PC-3 (cell line): ENCODE results near the gene DNLZ. TPM values are rescaled to one million over a fixed set of nuclear protein-coding genes. Genes with fewer than 3 reads are reported as not detected.
"Not testable (repeated sequence)": the region's sequence is repeated elsewhere in the genome, so short reads cannot be mapped to it uniquely, and the experiment has no call there.

Source experiments
- ATAC-seq: fragments of 200-7000 bp; cut with Tn5 transposase; 2 replicates; pipeline ENCODE4 v1.9.1; 2020; ENCODE audit warnings: mild to moderate bottlenecking, moderate library complexity
- BruUV-seq: library from RNA; stranded (reverse); fragments of 400-500 nt; replicated peaks from 2 replicates; lab custom pipeline; 2021; lab: Mats Ljungman, UMichigan
- CTCF ChIA-PET: fragments of 300-600 bp; sonication (Branson Sonifier 250); formaldehyde crosslinking; loops from one replicate; lab custom pipeline; 2022; ENCODE audit warnings: antibody characterized with exemption; lab: Charles Lee
- POLR2A ChIA-PET: fragments of 300-600 bp; sonication (Branson Sonifier 250); formaldehyde crosslinking; loops from one replicate; lab custom pipeline; 2022; ENCODE audit warnings: antibody characterized with exemption; ENCODE audit not compliant: unreplicated experiment; lab: Charles Lee
- DNase-seq: peaks from one replicate; pipeline ENCODE4 v3.0.0-alpha.2; 2015
- H2AFZ ChIP-seq: fragments of 300-600 bp; sonication (generic); 2 replicates; pipeline ENCODE4 v1.6.0; 2016; ENCODE audit warnings: antibody characterized with exemption, low read length
- H3F3A ChIP-seq: fragments of 300-600 bp; sonication (generic); one replicate; pipeline ENCODE4 v1.6.0; 2017; ENCODE audit warnings: antibody characterized with exemption, low read length, control low read depth, mild to moderate bottlenecking; ENCODE audit not compliant: unreplicated experiment
- H3K27ac ChIP-seq: fragments of 300-600 bp; sonication (generic); 2 replicates; pipeline ENCODE4 v1.5.1; 2016; ENCODE audit warnings: mild to moderate bottlenecking, low read length
- H3K27me3 ChIP-seq: fragments of 300-600 bp; sonication (generic); 2 replicates; pipeline ENCODE4 v1.6.1; 2016; ENCODE audit warnings: low read length, mixed read lengths
- H3K36me3 ChIP-seq: fragments of 300-600 bp; sonication (generic); 2 replicates; pipeline ENCODE4 v1.6.1; 2016; ENCODE audit warnings: low read depth, mixed run types, low read length, mixed read lengths
- H3K4me1 ChIP-seq: fragments of 300-600 bp; sonication (generic); 2 replicates; pipeline ENCODE4 v1.5.1; 2016; ENCODE audit warnings: low read length; ENCODE audit not compliant: insufficient read depth
- H3K4me2 ChIP-seq: fragments of 300-600 bp; sonication (generic); 2 replicates; pipeline ENCODE4 v1.6.0; 2016; ENCODE audit warnings: low read length
- H3K4me3 ChIP-seq: fragments of 300-600 bp; sonication (generic); 2 replicates; pipeline ENCODE4 v1.5.1; 2016; ENCODE audit warnings: mild to moderate bottlenecking, low read length, mixed read lengths
- H3K79me2 ChIP-seq: fragments of 300-600 bp; sonication (generic); 2 replicates; pipeline ENCODE4 v1.6.1; 2017; ENCODE audit warnings: low read length, mixed read lengths
- H3K9ac ChIP-seq: fragments of 300-600 bp; sonication (generic); 2 replicates; pipeline ENCODE4 v1.6.0; 2016; ENCODE audit warnings: mild to moderate bottlenecking, low read length
- H3K9me2 ChIP-seq: fragments of 300-600 bp; sonication (generic); replicated peaks from 2 replicates; pipeline ENCODE4 v1.6.1; 2016; ENCODE audit warnings: mixed run types, low read length, mixed read lengths
- H3K9me3 ChIP-seq: fragments of 300-600 bp; sonication (generic); 2 replicates; pipeline ENCODE4 v1.6.1; 2016; ENCODE audit warnings: low read length, mixed read lengths
- H4K20me1 ChIP-seq: fragments of 300-600 bp; sonication (generic); 2 replicates; pipeline ENCODE4 v1.6.1; 2016; ENCODE audit warnings: low read length, mixed read lengths
- EZH2 ChIP-seq: fragments of 300-600 bp; sonication (generic); IDR thresholded peaks from one replicate; pipeline ENCODE4 v1.6.1; 2017; ENCODE audit warnings: antibody characterized with exemption, mild to moderate bottlenecking, low read length; ENCODE audit not compliant: unreplicated experiment
- EZH2phosphoT487 ChIP-seq: fragments of 300-600 bp; sonication (generic); IDR thresholded peaks from 2 replicates; pipeline ENCODE4 v1.6.1; 2018; ENCODE audit warnings: mild to moderate bottlenecking, antibody characterized with exemption, low read length, borderline replicate concordance
- intact Hi-C: fragments of 100-400 bp; cut with micrococcal nuclease; formaldehyde crosslinking; loops from 2 replicates; pipeline ENCODE4 v1.9.0; 2023
- total RNA-seq: library from RNA; depleted of rRNA; stranded (reverse); fragments of >200 nt; gene quantifications from 2 replicates; pipeline ENCODE4 v1.2.3, GENCODE V29; 2014
- TF ChIP-seq, protein P1 (sequence below): fragments of 300-600 bp; sonication (generic); conservative IDR thresholded peaks from 2 replicates; pipeline ENCODE4 v1.5.1; 2017; ENCODE audit warnings: antibody characterized with exemption, low read depth, mild to moderate bottlenecking, low read length

DNLZ gene
- total RNA-seq, 1 experiment from 2014 or later: 51.4 TPM

DNA sequence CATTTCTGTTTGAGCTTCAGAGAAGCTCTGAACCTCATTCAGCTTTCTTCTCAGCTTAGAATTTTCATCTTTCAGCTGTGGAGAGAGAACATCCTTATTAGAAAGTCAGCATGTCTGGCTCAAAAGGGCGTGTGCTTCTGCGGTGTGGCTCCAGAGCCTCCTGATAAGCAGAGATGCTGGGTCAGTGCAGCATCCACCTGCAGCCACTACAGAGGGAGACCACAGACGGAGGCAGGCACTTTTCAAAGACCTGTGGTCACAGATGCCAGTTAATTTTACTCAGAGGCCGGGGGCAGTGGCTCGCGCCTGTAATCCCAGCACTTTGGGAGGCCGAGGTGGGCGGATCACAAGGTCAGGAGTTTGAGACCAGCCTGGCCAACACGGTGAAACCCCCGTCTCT, 42.4 kb upstream of the DNLZ start:
- ATAC-seq, POLR2A ChIA-PET, H2AFZ ChIP-seq, H3K27me3 ChIP-seq, H3K9ac ChIP-seq, H3F3A ChIP-seq, H3K36me3 ChIP-seq, intact Hi-C loops, H3K9me2 ChIP-seq, H3K4me2 ChIP-seq, H3K4me1 ChIP-seq, H3K9me3 ChIP-seq, CTCF ChIA-PET, DNase-seq, H4K20me1 ChIP-seq, H3K27ac ChIP-seq, H3K4me3 ChIP-seq, BruUV-seq: not testable (repeated sequence)
- H3K79me2 ChIP-seq: peaks cover 20% of the 10 kb centered on the region

DNA sequence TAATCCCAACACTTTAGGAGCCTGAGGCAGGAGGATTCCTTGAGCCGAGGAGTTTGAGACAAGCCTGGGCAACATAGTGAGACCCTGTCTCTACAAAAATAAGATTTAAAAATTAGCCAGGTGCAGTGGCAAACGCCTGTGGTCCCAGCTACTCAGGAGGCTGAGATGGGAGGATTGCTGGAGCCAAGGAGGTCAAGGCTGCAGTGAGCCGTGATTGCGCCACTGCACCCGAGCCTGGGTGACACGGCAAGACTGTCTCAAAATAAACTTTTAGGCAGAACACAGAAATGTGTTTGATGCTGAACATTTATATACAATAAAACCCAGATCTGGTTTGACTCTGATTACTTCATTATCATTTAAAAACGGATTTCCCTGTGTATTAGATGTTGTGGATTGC, 41.9 kb upstream of the DNLZ start:
- BruUV-seq: no TSS peak
- peaks cover 16% of the 10 kb centered on the region for H3K79me2 ChIP-seq
- H2AFZ ChIP-seq: no peak overlapping the region
- no peaks in the 10 kb centered on the region for H3F3A ChIP-seq
- ChIA-PET POLR2A (no interaction called here), CTCF (no interaction called here)
- no peak overlapping the region for H3K9ac ChIP-seq
- H3K27ac ChIP-seq: no peak overlapping the region
- H3K4me2 ChIP-seq: no peak overlapping the region
- no peak for ATAC-seq
- no peak for DNase-seq
- H3K27me3 ChIP-seq: no peaks in the 10 kb centered on the region
- intact Hi-C loops: no loop called here
- H3K4me3 ChIP-seq: no peak overlapping the region
- no peaks in the 10 kb centered on the region for H3K9me2 ChIP-seq
- H3K36me3 ChIP-seq: no peaks in the 10 kb centered on the region; the same call in 1 of the 2 replicates
- no peaks in the 10 kb centered on the region for H3K9me3 ChIP-seq
- no peak for TF ChIP-seq EZH2
- TF ChIP-seq, protein P1, sequence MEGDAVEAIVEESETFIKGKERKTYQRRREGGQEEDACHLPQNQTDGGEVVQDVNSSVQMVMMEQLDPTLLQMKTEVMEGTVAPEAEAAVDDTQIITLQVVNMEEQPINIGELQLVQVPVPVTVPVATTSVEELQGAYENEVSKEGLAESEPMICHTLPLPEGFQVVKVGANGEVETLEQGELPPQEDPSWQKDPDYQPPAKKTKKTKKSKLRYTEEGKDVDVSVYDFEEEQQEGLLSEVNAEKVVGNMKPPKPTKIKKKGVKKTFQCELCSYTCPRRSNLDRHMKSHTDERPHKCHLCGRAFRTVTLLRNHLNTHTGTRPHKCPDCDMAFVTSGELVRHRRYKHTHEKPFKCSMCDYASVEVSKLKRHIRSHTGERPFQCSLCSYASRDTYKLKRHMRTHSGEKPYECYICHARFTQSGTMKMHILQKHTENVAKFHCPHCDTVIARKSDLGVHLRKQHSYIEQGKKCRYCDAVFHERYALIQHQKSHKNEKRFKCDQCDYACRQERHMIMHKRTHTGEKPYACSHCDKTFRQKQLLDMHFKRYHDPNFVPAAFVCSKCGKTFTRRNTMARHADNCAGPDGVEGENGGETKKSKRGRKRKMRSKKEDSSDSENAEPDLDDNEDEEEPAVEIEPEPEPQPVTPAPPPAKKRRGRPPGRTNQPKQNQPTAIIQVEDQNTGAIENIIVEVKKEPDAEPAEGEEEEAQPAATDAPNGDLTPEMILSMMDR: no peak
- TF ChIP-seq EZH2phosphoT487: no peak
- H4K20me1 ChIP-seq: no peaks in the 10 kb centered on the region
- H3K4me1 ChIP-seq: peaks cover 9% of the 10 kb centered on the region; the same call in 1 of the 2 replicates

DNA sequence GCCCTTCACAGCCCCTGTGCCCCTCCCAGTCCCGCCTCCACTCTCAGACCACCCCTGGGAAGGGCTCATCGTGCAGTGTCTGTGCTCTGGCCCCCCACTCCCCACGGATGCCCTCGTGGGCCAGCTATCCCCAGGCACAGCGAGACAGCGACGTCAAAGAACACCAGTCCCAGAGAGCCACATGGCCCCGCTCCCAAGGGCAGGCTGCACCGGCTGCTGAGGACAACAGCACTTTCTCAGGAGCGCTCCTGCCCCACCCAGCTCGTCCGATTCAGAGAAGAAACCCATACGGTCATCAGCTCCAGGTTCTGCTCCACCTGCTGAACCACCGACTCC, 41.2 kb upstream of the DNLZ start:
- no peaks in the 10 kb centered on the region; the same call in 1 of the 2 replicates for H3K36me3 ChIP-seq
- H2AFZ ChIP-seq: no peak overlapping the region
- H3K27me3 ChIP-seq: no peaks in the 10 kb centered on the region
- H3K9me2 ChIP-seq: no peaks in the 10 kb centered on the region
- ATAC-seq (no peak), DNase-seq (no peak)
- H3K4me2 ChIP-seq: no peak overlapping the region
- no peaks in the 10 kb centered on the region for H3F3A ChIP-seq
- intact Hi-C loops: no loop called here
- BruUV-seq: no TSS peak
- POLR2A ChIA-PET: no interaction called here
- H3K9me3 ChIP-seq: no peaks in the 10 kb centered on the region
- no peak overlapping the region for H3K4me3 ChIP-seq
- no peaks in the 10 kb centered on the region for H4K20me1 ChIP-seq
- H3K4me1 ChIP-seq: peaks cover 11% of the 10 kb centered on the region; the same call in 1 of the 2 replicates
- H3K79me2 ChIP-seq: peaks cover 14% of the 10 kb centered on the region
- H3K27ac ChIP-seq: no peak overlapping the region
- CTCF ChIA-PET: no interaction called here
- H3K9ac ChIP-seq: no peak overlapping the region
- TF ChIP-seq EZH2phosphoT487: no peak
- TF ChIP-seq EZH2: no peak
- TF ChIP-seq, protein P1: no peak
